K562 (cell line): ENCODE results near the gene ADRB2.

ENCODE experiments used
- PPARD ChIP-seq: fragments of 250-450 bp; sonication (Bioruptor Pico); IDR thresholded peaks from 2 replicates; pipeline ENCODE4 v1.8.0; 2022; ENCODE audit warnings: inconsistent platforms, mild to moderate bottlenecking, moderate library complexity
- RCOR1 ChIP-seq, 2 experiments: IDR thresholded peaks; 2 replicates each; pipeline ENCODE4 v1.6.1; 2012; ENCODE audit warnings: low read depth in 2 of 2, low read length in 2 of 2, borderline replicate concordance in 1 of 2, improper control_type of control experiment in 1 of 2
- SP1 ChIP-seq: sonication (generic); formaldehyde crosslinking; IDR thresholded peaks from 2 replicates; pipeline ENCODE4 v1.8.1; 2022; ENCODE audit warnings: mild to moderate bottlenecking, missing genetic modification reagents

GRCh38 chr5:148836272-148837250 is 10.2 kb downstream of the ADRB2 start:
- no peak for TF ChIP-seq PPARD (CRISPR knock-in tag)
- no peak for TF ChIP-seq SP1 (CRISPR knock-in tag)
- TF ChIP-seq RCOR1 (IDR thresholded peaks at IDR 0.05; ENCODE audit: borderline replicate concordance in 1 of 2, low read depth in 2 of 2, low read length in 2 of 2) = no peak
